HepG2 (cell line): Measurements from ENCODE around the gene CSRNP3. TPM values are rescaled to one million over a fixed set of nuclear protein-coding genes. Genes with fewer than 3 reads are reported as not detected.

Experiments used
- ATAC-seq: fragments of 200-7000 bp; cut with Tn5 transposase; 3 replicates; pipeline ENCODE4 v1.9.1; 2020; ENCODE audit warnings: mild to moderate bottlenecking, moderate library complexity
- BruUV-seq: library from RNA; stranded (reverse); fragments of 400-500 nt; replicated peaks from 2 replicates; lab custom pipeline; 2021; lab: Mats Ljungman, UMichigan
- CTCF ChIA-PET: fragments of 300-600 bp; formaldehyde crosslinking; extraction: SDS; loops from one replicate; lab custom pipeline; 2021; ENCODE audit warnings: low total read pairs, inconsistent platforms, low intra/inter-chr PET ratio; lab: Yijun Ruan, JAX
- POLR2A ChIA-PET: fragments of 350-600 bp; sonication (Branson Sonifier 250); formaldehyde crosslinking; loops from one replicate; lab custom pipeline; 2020; ENCODE audit warnings: antibody characterized with exemption, inconsistent platforms; lab: Yijun Ruan, JAX
- DNase-seq: peaks from one replicate; pipeline ENCODE4 v3.0.0-alpha.2; 2015; ENCODE audit warnings: low spot score
- FAIRE-seq: peaks from 3 replicates; lab custom pipeline; 2011; peaks lifted over from hg19 to GRCh38; lab: Jason Lieb, UNC
- H2AFZ ChIP-seq: one replicate; pipeline ENCODE4 v1.6.1; 2011; ENCODE audit warnings: low read length, inconsistent platforms
- H3K27ac ChIP-seq: fragments of 300-600 bp; 3 replicates; pipeline ENCODE4 v1.8.0; 2011; ENCODE audit warnings: mixed run types, mild to moderate bottlenecking, mixed read lengths, low read length, inconsistent platforms; ENCODE audit not compliant: insufficient read depth; ENCODE audit errors: extremely low read length
- H3K27me3 ChIP-seq, 2 experiments: fragments of 200-600 bp in 1 of 2; 2 replicates in 1 of 2; 3 replicates in 1 of 2; pipeline versions ENCODE4 v1.6.0 to v1.8.0; 2011; ENCODE audit warnings: low read length in 2 of 2, mild to moderate bottlenecking in 2 of 2, moderate library complexity in 2 of 2, inconsistent platforms in 1 of 2; ENCODE audit not compliant: insufficient read depth in 2 of 2, control insufficient read depth in 1 of 2
- H3K36me3 ChIP-seq, 2 experiments: fragments of 200-600 bp in 1 of 2; replicated peaks in 1 of 2; 2 replicates in 1 of 2; 3 replicates in 1 of 2; pipeline versions ENCODE4 v1.5.1 to v1.8.0; 2011; ENCODE audit warnings: low read length in 2 of 2, inconsistent platforms in 1 of 2; ENCODE audit not compliant: insufficient read depth in 2 of 2, control insufficient read depth in 1 of 2
- H3K4me1 ChIP-seq: 2 replicates; pipeline ENCODE4 v1.5.1; 2012; ENCODE audit warnings: low read length, inconsistent platforms; ENCODE audit not compliant: insufficient read depth
- H3K4me2 ChIP-seq: 2 replicates; pipeline ENCODE4 v1.6.0; 2011; ENCODE audit warnings: low read depth, low read length, inconsistent platforms
- H3K4me3 ChIP-seq, 3 experiments: fragments of 200-600 bp in 1 of 3; sonication (generic), shearing (Covaris generic) in 1 of 3; replicated peaks in 1 of 3; 2 replicates each; pipeline ENCODE4 v1.5.1; 2011 to 2016; ENCODE audit warnings: low read length in 3 of 3, inconsistent platforms in 2 of 3, low read depth in 2 of 3, mild to moderate bottlenecking in 2 of 3, control low read depth in 1 of 3, mixed read lengths in 1 of 3; ENCODE audit not compliant: insufficient read depth in 1 of 3
- H3K79me2 ChIP-seq: one replicate; pipeline ENCODE4 v1.6.1; 2011; ENCODE audit warnings: low read length, inconsistent platforms; ENCODE audit not compliant: insufficient read depth
- H3K9ac ChIP-seq: 2 replicates; pipeline ENCODE4 v1.6.0; 2011; ENCODE audit warnings: mild to moderate bottlenecking, low read depth, low read length, inconsistent platforms; ENCODE audit not compliant: insufficient read depth
- H3K9me3 ChIP-seq: 2 replicates; pipeline ENCODE4 v1.5.1; 2012; ENCODE audit warnings: mild to moderate bottlenecking, low read length
- H4K20me1 ChIP-seq: 2 replicates; pipeline ENCODE4 v1.6.0; 2011; ENCODE audit warnings: inconsistent platforms, mild to moderate bottlenecking, low read length, moderate library complexity; ENCODE audit not compliant: insufficient read depth
- BCL6 ChIP-seq: IDR thresholded peaks from 2 replicates; pipeline ENCODE4 v1.6.1; 2016; ENCODE audit warnings: missing genetic modification reagents, missing compliant biosample characterization
- DR1 ChIP-seq: sonication (generic); formaldehyde crosslinking; IDR thresholded peaks from 2 replicates; pipeline ENCODE4 v1.8.0; 2021; ENCODE audit warnings: mild to moderate bottlenecking, missing genetic modification reagents, inconsistent platforms
- DRAP1 ChIP-seq: IDR thresholded peaks from 2 replicates; pipeline ENCODE4 v1.6.1; 2016; ENCODE audit warnings: missing genetic modification reagents, missing compliant biosample characterization
- FIP1L1 ChIP-seq: fragments of 200-400 bp; formaldehyde crosslinking; IDR thresholded peaks from 2 replicates; pipeline ENCODE4 v1.6.1; 2018; ENCODE audit warnings: low read depth, mild to moderate bottlenecking, low read length, moderate library complexity, borderline replicate concordance; ENCODE audit not compliant: insufficient read depth
- FOXP4 ChIP-seq: sonication (generic); formaldehyde crosslinking; IDR thresholded peaks from 2 replicates; pipeline ENCODE4 v1.4.0; 2020; ENCODE audit warnings: missing genetic modification reagents
- IRF1 ChIP-seq: sonication (generic); formaldehyde crosslinking; IDR thresholded peaks from 2 replicates; pipeline ENCODE4 v1.4.0; 2020; ENCODE audit warnings: low read depth, mild to moderate bottlenecking, missing genetic modification reagents
- MED1 ChIP-seq: sonication (generic); formaldehyde crosslinking; IDR thresholded peaks from 2 replicates; pipeline ENCODE4 v1.4.0; 2020; ENCODE audit warnings: missing genetic modification reagents
- MYPOP ChIP-seq: sonication (generic); formaldehyde crosslinking; IDR thresholded peaks from 2 replicates; pipeline ENCODE4 v1.8.1; 2023; ENCODE audit warnings: mild to moderate bottlenecking, moderate library complexity, missing genetic modification reagents
- RERE ChIP-seq: IDR thresholded peaks from 2 replicates; pipeline ENCODE4 v1.6.1; 2016; ENCODE audit warnings: low read depth, missing genetic modification reagents, missing compliant biosample characterization
- ZKSCAN8 ChIP-seq: IDR thresholded peaks from 2 replicates; pipeline ENCODE4 v1.6.1; 2016; ENCODE audit warnings: borderline replicate concordance, missing genetic modification reagents, missing compliant biosample characterization
- ZNF253 ChIP-seq: sonication (generic); formaldehyde crosslinking; IDR thresholded peaks from 2 replicates; pipeline ENCODE4 v1.8.0; 2022; ENCODE audit warnings: mild to moderate bottlenecking, missing genetic modification reagents, borderline replicate concordance
- ZNF83 ChIP-seq: sonication (generic); formaldehyde crosslinking; IDR thresholded peaks from 2 replicates; pipeline ENCODE4 v1.4.0; 2020; ENCODE audit warnings: missing genetic modification reagents, mild to moderate bottlenecking, borderline replicate concordance
- WGBS: methylation state at CpG from one replicate; pipeline ENCODE4 v1.1.6; 2017; ENCODE audit warnings: low lambda C conversion rate; 5-methylcytosine and 5-hydroxymethylcytosine counted together
- in situ Hi-C: cut with HindIII; loops from 2 replicates; pipeline ENCODE4 v1.10.0; 2017; ENCODE audit warnings: low pct_unique_long_range_greater_than_20kb; ENCODE audit not compliant: extremely low pct_ligation_motif_present
- intact Hi-C: fragments of 100-400 bp; cut with micrococcal nuclease; formaldehyde crosslinking; loops from one replicate; pipeline ENCODE4 v1.10.0; 2022; ENCODE audit not compliant: unreplicated experiment
- polyA plus RNA-seq, 8 experiments: library from polyadenylated mRNA; depleted of rRNA in 3 of 8; stranded (reverse) in 7 of 8; unstranded in 1 of 8; fragments of >200 nt; fragmentation: Illumina TruSeq in 4 of 8; extraction: Trizol in 4 of 8; gene quantifications; 2 replicates each; pipeline versions ENCODE4 v1.2.1 to v1.2.3, GENCODE V29; 2011 to 2016; ENCODE audit warnings: low read depth in 4 of 8, missing spikeins in 1 of 8, mixed read lengths in 1 of 8; ENCODE audit not compliant: insufficient read depth in 1 of 8
- total RNA-seq, 5 experiments: library from RNA; depleted of rRNA; stranded (reverse); fragments of >200 nt; fragmentation: Illumina TruSeq; extraction: Trizol; gene quantifications; 2 replicates each; pipeline ENCODE4 v1.2.3, GENCODE V29; 2016; ENCODE audit warnings: low read depth in 1 of 5

CSRNP3 gene
- total and polyA plus RNA-seq, 2 of the 13 experiments (the other 11 are each of a cell fraction or from before 2014, with no cell fraction given): not detected

GRCh38 chr2:165681841-165682240, 212.3 kb downstream of the CSRNP3 start:
- no peaks in the 10 kb centered on the region for H3K36me3 ChIP-seq
- no TSS peak for BruUV-seq
- no peaks in the 10 kb centered on the region for H4K20me1 ChIP-seq
- H3K4me2 ChIP-seq: no peak overlapping the region
- 0% methylated on average over 1 of the region's 1 CpG for WGBS
- intact Hi-C loops (no loop called here), in situ Hi-C loops (no loop called here)
- DNase-seq (no peak), ATAC-seq (no peak), FAIRE-seq (no peak)
- no peak overlapping the region for H3K4me3 ChIP-seq
- POLR2A ChIA-PET: no interaction called here
- no peaks in the 10 kb centered on the region for H3K79me2 ChIP-seq
- H3K27ac ChIP-seq: no peak overlapping the region
- no peaks in the 10 kb centered on the region for H3K9me3 ChIP-seq
- H2AFZ ChIP-seq: no peak overlapping the region
- H3K9ac ChIP-seq: no peak overlapping the region
- CTCF ChIA-PET: no interaction called here
- H3K4me1 ChIP-seq: no peaks in the 10 kb centered on the region
- no peaks in the 10 kb centered on the region for H3K27me3 ChIP-seq
- TF ChIP-seq IRF1: no peak
- no peak for TF ChIP-seq BCL6 (CRISPR knock-in tag)
- no peak for TF ChIP-seq FIP1L1
- TF ChIP-seq RERE: no peak
- TF ChIP-seq FOXP4: no peak
- TF ChIP-seq DR1: no peak
- no peak for TF ChIP-seq ZKSCAN8 (CRISPR knock-in tag)
- TF ChIP-seq DRAP1 (CRISPR knock-in tag): no peak
- no peak for TF ChIP-seq ZNF83 (CRISPR knock-in tag)
- TF ChIP-seq ZNF253 (CRISPR knock-in tag): no peak
- TF ChIP-seq MYPOP: no peak
- TF ChIP-seq MED1: no peak
